ENCODE results near the gene PCED1B. TPM values are rescaled to one million over a fixed set of nuclear protein-coding genes. Genes with fewer than 3 reads are reported as not detected.

Gene PCED1B
- total RNA-seq, 1 donor from 2014 or later = 6.9 TPM

DNA sequence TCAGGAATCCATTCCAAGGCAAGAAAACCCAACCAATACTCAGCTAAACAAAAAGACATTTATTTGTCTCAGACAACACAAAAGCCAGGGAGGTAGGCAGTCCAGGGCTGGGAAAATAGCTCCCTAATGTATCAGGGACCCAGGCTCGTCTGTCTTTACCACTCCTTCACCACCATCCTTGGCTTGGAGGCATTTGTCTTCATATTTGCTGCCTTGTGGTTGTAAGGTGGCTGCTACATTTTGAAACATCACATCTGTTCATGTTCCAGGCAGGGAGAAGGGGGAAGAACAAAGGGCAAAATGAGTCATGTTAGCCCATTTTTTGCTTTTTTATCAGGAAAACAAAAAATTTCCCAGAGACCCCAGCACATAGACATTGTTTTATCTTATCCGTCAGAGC lies 44.8 kb upstream of the PCED1B start:
- no peak overlapping the region for H3K4me3 ChIP-seq
- H3K27ac ChIP-seq = peak overlapping the region; percentile 17
- H3K36me3 ChIP-seq = no peaks in the 10 kb centered on the region
- peaks cover 6% of the 10 kb centered on the region for H3K4me1 ChIP-seq
- no peaks in the 10 kb centered on the region for H3K9me3 ChIP-seq
- intact Hi-C loops (cut with DNase I) = loop anchor here (10.0 kb wide), 1 partner anchor 270 kb away; no protein-coding TSS in a partner anchor
- no peak for DNase-seq (ENCODE audit: extremely low spot score in 2 of 2)
- no peak for TF ChIP-seq POLR2AphosphoS5 (IDR thresholded peaks at IDR 0.05; ENCODE audit: insufficient read depth in 1 of 2, low read depth in 1 of 2)
- TF ChIP-seq POLR2A (IDR thresholded peaks at IDR 0.05) = no peak
- TF ChIP-seq, protein P1, sequence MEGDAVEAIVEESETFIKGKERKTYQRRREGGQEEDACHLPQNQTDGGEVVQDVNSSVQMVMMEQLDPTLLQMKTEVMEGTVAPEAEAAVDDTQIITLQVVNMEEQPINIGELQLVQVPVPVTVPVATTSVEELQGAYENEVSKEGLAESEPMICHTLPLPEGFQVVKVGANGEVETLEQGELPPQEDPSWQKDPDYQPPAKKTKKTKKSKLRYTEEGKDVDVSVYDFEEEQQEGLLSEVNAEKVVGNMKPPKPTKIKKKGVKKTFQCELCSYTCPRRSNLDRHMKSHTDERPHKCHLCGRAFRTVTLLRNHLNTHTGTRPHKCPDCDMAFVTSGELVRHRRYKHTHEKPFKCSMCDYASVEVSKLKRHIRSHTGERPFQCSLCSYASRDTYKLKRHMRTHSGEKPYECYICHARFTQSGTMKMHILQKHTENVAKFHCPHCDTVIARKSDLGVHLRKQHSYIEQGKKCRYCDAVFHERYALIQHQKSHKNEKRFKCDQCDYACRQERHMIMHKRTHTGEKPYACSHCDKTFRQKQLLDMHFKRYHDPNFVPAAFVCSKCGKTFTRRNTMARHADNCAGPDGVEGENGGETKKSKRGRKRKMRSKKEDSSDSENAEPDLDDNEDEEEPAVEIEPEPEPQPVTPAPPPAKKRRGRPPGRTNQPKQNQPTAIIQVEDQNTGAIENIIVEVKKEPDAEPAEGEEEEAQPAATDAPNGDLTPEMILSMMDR (IDR thresholded peaks at IDR 0.05) = no peak
- H3K27me3 ChIP-seq = no peaks in the 10 kb centered on the region

DNA sequence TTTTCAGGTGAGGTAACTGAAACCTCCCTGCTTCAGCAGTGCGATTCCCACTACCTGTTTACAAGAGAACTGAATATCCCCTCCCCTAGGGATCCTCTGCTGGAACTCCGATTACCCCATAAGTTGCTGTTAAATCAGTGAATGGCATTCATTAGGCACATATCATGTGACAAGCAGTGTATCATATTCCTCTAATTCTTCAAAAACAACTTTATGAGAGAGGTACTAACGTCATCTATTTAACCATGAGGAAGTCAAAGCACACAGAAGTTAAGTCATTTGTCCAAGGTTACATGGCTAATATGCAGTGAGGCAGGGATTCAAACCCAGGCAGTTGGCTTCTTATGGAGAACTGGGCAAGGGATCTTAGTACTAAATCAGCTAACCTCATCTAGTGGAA lies 43.9 kb upstream of the PCED1B start:
- no peak for TF ChIP-seq POLR2AphosphoS5 (IDR thresholded peaks at IDR 0.05; ENCODE audit: insufficient read depth in 1 of 2, low read depth in 1 of 2)
- no peak for TF ChIP-seq POLR2A (IDR thresholded peaks at IDR 0.05)
- TF ChIP-seq, protein P1 (IDR thresholded peaks at IDR 0.05) = no peak
- peaks cover 6% of the 10 kb centered on the region for H3K4me1 ChIP-seq
- no peaks in the 10 kb centered on the region for H3K9me3 ChIP-seq
- no peak for DNase-seq (ENCODE audit: extremely low spot score in 2 of 2)
- intact Hi-C loops (cut with DNase I) = loop anchor here (10.0 kb wide), 1 partner anchor 269 kb away; no protein-coding TSS in a partner anchor
- no peak overlapping the region for H3K27ac ChIP-seq
- no peaks in the 10 kb centered on the region for H3K27me3 ChIP-seq
- no peak overlapping the region for H3K4me3 ChIP-seq
- no peaks in the 10 kb centered on the region for H3K36me3 ChIP-seq

GRCh38 chr12:47038270-47038748 lies 41.1 kb upstream of the PCED1B start:
- TF ChIP-seq, protein P1 (IDR thresholded peaks at IDR 0.05) = no peak
- no peak for TF ChIP-seq POLR2AphosphoS5 (IDR thresholded peaks at IDR 0.05; ENCODE audit: insufficient read depth in 1 of 2, low read depth in 1 of 2)
- TF ChIP-seq POLR2A (IDR thresholded peaks at IDR 0.05) = no peak
- DNase-seq (ENCODE audit: extremely low spot score in 2 of 2) = no peak
- no peak overlapping the region for H3K27ac ChIP-seq
- intact Hi-C loops (cut with DNase I) = loop anchor here (10.0 kb wide), 1 partner anchor 266 kb away; no protein-coding TSS in a partner anchor
- H3K27me3 ChIP-seq = no peaks in the 10 kb centered on the region
- H3K4me1 ChIP-seq = peaks cover 6% of the 10 kb centered on the region
- no peaks in the 10 kb centered on the region for H3K36me3 ChIP-seq
- H3K9me3 ChIP-seq = no peaks in the 10 kb centered on the region
- H3K4me3 ChIP-seq = no peak overlapping the region

DNA sequence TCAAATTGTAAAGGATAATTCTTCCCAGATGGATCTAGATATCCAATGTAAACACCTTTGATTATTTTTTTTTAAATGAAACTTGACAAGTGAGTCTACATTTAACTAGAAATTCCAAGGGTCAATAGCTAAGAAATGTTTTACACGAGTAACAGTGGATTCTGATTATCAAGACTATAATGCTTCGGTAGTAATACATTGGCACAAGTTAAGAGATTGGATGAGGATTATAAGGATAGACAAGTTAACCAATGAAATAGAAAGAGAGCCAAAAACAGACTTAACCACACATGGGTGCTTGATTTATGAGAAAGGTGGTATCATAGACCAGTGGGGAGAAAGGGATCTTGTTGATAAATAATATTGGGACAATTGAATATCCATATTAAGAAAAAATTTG lies 40.3 kb upstream of the PCED1B start:
- no peaks in the 10 kb centered on the region for H3K36me3 ChIP-seq
- peaks cover 6% of the 10 kb centered on the region for H3K4me1 ChIP-seq
- DNase-seq (ENCODE audit: extremely low spot score in 2 of 2) = no peak
- no peaks in the 10 kb centered on the region for H3K27me3 ChIP-seq
- H3K9me3 ChIP-seq = no peaks in the 10 kb centered on the region
- intact Hi-C loops (cut with DNase I) = loop anchor here (10.0 kb wide), 1 partner anchor 266 kb away; no protein-coding TSS in a partner anchor
- no peak overlapping the region for H3K4me3 ChIP-seq
- H3K27ac ChIP-seq = no peak overlapping the region
- TF ChIP-seq POLR2AphosphoS5 (IDR thresholded peaks at IDR 0.05; ENCODE audit: insufficient read depth in 1 of 2, low read depth in 1 of 2) (no peak), POLR2A (IDR thresholded peaks at IDR 0.05) (no peak)
- TF ChIP-seq, protein P1 (IDR thresholded peaks at IDR 0.05) = no peak

GRCh38 chr12:47039756-47040155 lies 39.7 kb upstream of the PCED1B start:
- Histone ChIP-seq H3K9me3 (no peaks in the 10 kb centered on the region), H3K4me3 (no peak overlapping the region), H3K27me3 (no peaks in the 10 kb centered on the region), H3K36me3 (no peaks in the 10 kb centered on the region), H3K27ac (no peak overlapping the region), H3K4me1 (peaks cover 5% of the 10 kb centered on the region)
- intact Hi-C loops (cut with DNase I) = loop anchor here (10.0 kb wide), 1 partner anchor 265 kb away; no protein-coding TSS in a partner anchor
- DNase-seq (ENCODE audit: extremely low spot score in 2 of 2) = no peak
- TF ChIP-seq POLR2A (IDR thresholded peaks at IDR 0.05) (no peak), POLR2AphosphoS5 (IDR thresholded peaks at IDR 0.05; ENCODE audit: insufficient read depth in 1 of 2, low read depth in 1 of 2) (no peak)
- TF ChIP-seq, protein P1 (IDR thresholded peaks at IDR 0.05) = no peak
